A549 (cell line): ENCODE data around the gene TRIO. TPM values are rescaled to one million over a fixed set of nuclear protein-coding genes. Genes with fewer than 3 reads are reported as not detected.
A peak's percentile ranks its signal among the peaks of the same experiment; 100 is the strongest.

Source experiments
- ATAC-seq, 2 experiments: fragments of 200-7000 bp in 1 of 2; fragments of >200 bp in 1 of 2; cut with Nextera tagmentation in 1 of 2; cut with Tn5 transposase in 1 of 2; 3 replicates each; pipeline versions ENCODE4 v1.8.0 to v1.9.1; 2018 to 2020; ENCODE audit warnings: mild to moderate bottlenecking in 1 of 2, moderate library complexity in 1 of 2
- CTCF ChIA-PET: fragments of 300-600 bp; sonication (Branson Sonifier 250); formaldehyde crosslinking; extraction: SDS; loops from one replicate; lab custom pipeline; 2021; ENCODE audit warnings: antibody characterized with exemption, inconsistent platforms; lab: Yijun Ruan, JAX
- POLR2A ChIA-PET: fragments of 350-600 bp; formaldehyde crosslinking; extraction: SDS; loops from one replicate; lab custom pipeline; 2021; ENCODE audit warnings: antibody characterized with exemption, inconsistent platforms; lab: Yijun Ruan, JAX
- DNase-seq, 2 experiments: peaks; one replicate each; pipeline versions ENCODE4 v3.0.0 to v3.0.0-alpha.2; 2011 to 2016; ENCODE audit warnings: low read depth in 1 of 2, low spot score in 1 of 2
- FAIRE-seq: peaks from 2 replicates; lab custom pipeline; 2011; peaks lifted over from hg19 to GRCh38; lab: Jason Lieb, UNC
- H3K27ac ChIP-seq, 2 experiments: fragments of >200 bp; sonication (Bioruptor Twin); formaldehyde crosslinking; 3 replicates each; pipeline ENCODE4 v1.5.1; 2016 to 2017
- H3K4me1 ChIP-seq: fragments of >200 bp; sonication (Bioruptor Twin); formaldehyde crosslinking; 3 replicates; pipeline ENCODE4 v1.6.1; 2016
- H3K4me2 ChIP-seq: fragments of >200 bp; sonication (Bioruptor Twin); formaldehyde crosslinking; 3 replicates; pipeline ENCODE4 v1.6.1; 2016
- H3K4me3 ChIP-seq: fragments of >200 bp; sonication (Bioruptor Twin); formaldehyde crosslinking; 3 replicates; pipeline ENCODE4 v1.5.1; 2016
- H3K9me3 ChIP-seq: fragments of >200 bp; sonication (Bioruptor Twin); formaldehyde crosslinking; 3 replicates; pipeline ENCODE4 v1.6.1; 2016
- BCL3 ChIP-seq: fragments of >200 bp; sonication (Bioruptor Twin); formaldehyde crosslinking; IDR thresholded peaks from 3 replicates; pipeline ENCODE4 v1.6.1; 2016
- CEBPB ChIP-seq, 2 experiments: fragments of >200 bp in 1 of 2; sonication (Bioruptor Twin) in 1 of 2; formaldehyde crosslinking in 1 of 2; IDR thresholded peaks; 2 replicates each; pipeline ENCODE4 v1.6.1; 2012 to 2016
- E2F6 ChIP-seq: IDR thresholded peaks from 2 replicates; pipeline ENCODE4 v1.6.1; 2012; ENCODE audit warnings: low read depth, borderline replicate concordance
- EHF ChIP-seq: fragments of 250-450 bp; sonication (Bioruptor Pico); IDR thresholded peaks from 2 replicates; pipeline ENCODE4 v1.5.0; 2020; ENCODE audit warnings: mild to moderate bottlenecking
- ELK1 ChIP-seq: fragments of 150-350 bp; IDR thresholded peaks from 2 replicates; pipeline ENCODE4 v1.6.1; 2014; ENCODE audit warnings: low read depth, mild to moderate bottlenecking, low read length
- FOXS1 ChIP-seq: fragments of 250-450 bp; sonication (Bioruptor Pico); IDR thresholded peaks from 2 replicates; pipeline ENCODE4 v1.5.0; 2020; ENCODE audit warnings: mild to moderate bottlenecking, moderate library complexity
- GATA3 ChIP-seq: IDR thresholded peaks from 2 replicates; pipeline ENCODE4 v1.6.1; 2012; ENCODE audit warnings: borderline replicate concordance
- HOXA7 ChIP-seq: fragments of 250-450 bp; sonication (Bioruptor Pico); IDR thresholded peaks from 2 replicates; pipeline ENCODE4 v1.5.0; 2020; ENCODE audit warnings: mild to moderate bottlenecking, moderate library complexity
- HOXB13 ChIP-seq: fragments of 250-450 bp; sonication (Bioruptor Pico); IDR thresholded peaks from 2 replicates; pipeline ENCODE4 v1.5.0; 2020; ENCODE audit warnings: low read depth, mild to moderate bottlenecking, moderate library complexity
- HOXB5 ChIP-seq: fragments of 250-450 bp; sonication (Bioruptor Pico); IDR thresholded peaks from 2 replicates; pipeline ENCODE4 v1.5.0; 2020; ENCODE audit warnings: mild to moderate bottlenecking, moderate library complexity
- KDM1A ChIP-seq: fragments of 200-600 bp; sonication (generic); IDR thresholded peaks from 2 replicates; pipeline ENCODE4 v1.6.1; 2016; ENCODE audit warnings: low read depth, mild to moderate bottlenecking
- KDM5A ChIP-seq: fragments of 200-600 bp; sonication (generic); IDR thresholded peaks from 2 replicates; pipeline ENCODE4 v1.6.1; 2016; ENCODE audit warnings: antibody characterized with exemption, mild to moderate bottlenecking
- MAFK ChIP-seq: fragments of 450-650 bp; IDR thresholded peaks from 2 replicates; pipeline ENCODE4 v1.6.1; 2014; ENCODE audit not compliant: partially characterized antibody
- NFE2L2 ChIP-seq: fragments of 150-350 bp; conservative IDR thresholded peaks from 2 replicates; pipeline ENCODE4 v1.6.1; 2014; ENCODE audit warnings: low read length
- NR3C1 ChIP-seq: fragments of >200 bp; sonication (Bioruptor Twin); formaldehyde crosslinking; IDR thresholded peaks from 3 replicates; pipeline ENCODE4 v1.6.1; 2017
- PBX3 ChIP-seq: IDR thresholded peaks from 2 replicates; pipeline ENCODE4 v1.6.1; 2012
- POLR2AphosphoS2 ChIP-seq: conservative IDR thresholded peaks from 2 replicates; pipeline ENCODE4 v1.6.1; 2012; ENCODE audit warnings: low read length, improper control_type of control experiment, inconsistent platforms
- RCOR1 ChIP-seq: fragments of 150-350 bp; IDR thresholded peaks from 2 replicates; pipeline ENCODE4 v1.6.1; 2014; ENCODE audit warnings: antibody characterized with exemption, low read length, low read depth
- ZSCAN20 ChIP-seq: fragments of 250-450 bp; sonication (Bioruptor Pico); IDR thresholded peaks from 2 replicates; pipeline ENCODE4 v1.8.0; 2022; ENCODE audit warnings: mild to moderate bottlenecking, moderate library complexity
- WGBS: methylation state at CpG from one replicate; pipeline ENCODE4 v1.1.6; 2017; ENCODE audit errors: missing lambda C conversion rate; 5-methylcytosine and 5-hydroxymethylcytosine counted together
- polyA plus RNA-seq, 4 experiments: library from polyadenylated mRNA; depleted of rRNA in 3 of 4; stranded (reverse); fragments of >200 nt; fragmentation: RNase III in 1 of 4; extraction: RNeasy Plus Mini Kit Qiagen cat#74134 plus additional on column Dnase treatment in 1 of 4; gene quantifications; 2 replicates in 3 of 4; 3 replicates in 1 of 4; pipeline ENCODE4 v1.2.3, GENCODE V29; 2011 to 2017

TRIO gene
- polyA plus RNA-seq, 2 of the 4 experiments (the other 2 are of a cell fraction) = 47.5 to 79.0 TPM

- TF ChIP-seq BCL3 (no peak), KDM5A (no peak)
These were observed 412.9 kb downstream of the TRIO start (continued) for GRCh38 chr5:14556015-14556414.

GRCh38 chr5:14557203-14557770, 414.1 kb downstream of the TRIO start:
- 46% methylated on average over 8 of the region's 8 CpGs for WGBS
- Histone ChIP-seq H3K4me2 (0 out of 3 replicates have a peak overlapping the region, but pooled peaks have one; percentile 4), H3K27ac (no peak overlapping the region), H3K4me1 (no peaks in the 10 kb centered on the region), H3K4me3 (no peak overlapping the region), H3K9me3 (no peaks in the 10 kb centered on the region; the same call in 2 of the 3 replicates)
- TF ChIP-seq RCOR1 = no peak
- TF ChIP-seq ELK1 = no peak
- TF ChIP-seq PBX3 = no peak
- TF ChIP-seq KDM1A = no peak
- no peak for TF ChIP-seq NFE2L2
- no peak for TF ChIP-seq KDM5A
- TF ChIP-seq HOXB13 (CRISPR knock-in tag) = no peak
- DNase-seq = no peak
- no peak for FAIRE-seq
- CTCF ChIA-PET = no interaction called here
- no peak for ATAC-seq
- POLR2A ChIA-PET = no interaction called here

GRCh38 chr5:14557791-14558415, 414.8 kb downstream of the TRIO start:
- no peaks in the 10 kb centered on the region; the same call in 2 of the 3 replicates for H3K9me3 ChIP-seq
- 0 out of 3 replicates have a peak overlapping the region, but pooled peaks have one; percentile 4 for H3K4me2 ChIP-seq
- H3K4me3 ChIP-seq = no peak overlapping the region
- FAIRE-seq = no peak
- H3K27ac ChIP-seq = no peak overlapping the region
- 57% methylated on average over 8 of the region's 8 CpGs for WGBS
- no peak for DNase-seq
- TF ChIP-seq MAFK = no peak
- no peak for TF ChIP-seq KDM1A
- TF ChIP-seq NR3C1 = no peak
- no peak for TF ChIP-seq POLR2AphosphoS2
- TF ChIP-seq ZSCAN20 (CRISPR knock-in tag) = no peak
- no peak for TF ChIP-seq HOXA7 (CRISPR knock-in tag)
- TF ChIP-seq KDM5A = no peak
- no peak for TF ChIP-seq BCL3
- TF ChIP-seq EHF (CRISPR knock-in tag) = no peak
- TF ChIP-seq GATA3 = no peak
- no peak for TF ChIP-seq E2F6
- no peak for TF ChIP-seq HOXB5 (CRISPR knock-in tag)
- no peak for TF ChIP-seq FOXS1 (CRISPR knock-in tag)
- no peak for TF ChIP-seq ELK1
- no peak for TF ChIP-seq CEBPB (IDR thresholded peaks at IDR 0.05)
- TF ChIP-seq, all 56 proteins: peak for 0
- H3K4me1 ChIP-seq = no peaks in the 10 kb centered on the region
- ChIA-PET POLR2A (no interaction called here), CTCF (no interaction called here)
- no peak for ATAC-seq
